HK-2 (cell line): ENCODE measurements around the gene TBR1.

Experiments
- DNase-seq: peaks from one replicate; pipeline ENCODE4 v3.0.0-alpha.2; 2018; ENCODE audit not compliant: unreplicated experiment

The TBR1 gene

DNA sequence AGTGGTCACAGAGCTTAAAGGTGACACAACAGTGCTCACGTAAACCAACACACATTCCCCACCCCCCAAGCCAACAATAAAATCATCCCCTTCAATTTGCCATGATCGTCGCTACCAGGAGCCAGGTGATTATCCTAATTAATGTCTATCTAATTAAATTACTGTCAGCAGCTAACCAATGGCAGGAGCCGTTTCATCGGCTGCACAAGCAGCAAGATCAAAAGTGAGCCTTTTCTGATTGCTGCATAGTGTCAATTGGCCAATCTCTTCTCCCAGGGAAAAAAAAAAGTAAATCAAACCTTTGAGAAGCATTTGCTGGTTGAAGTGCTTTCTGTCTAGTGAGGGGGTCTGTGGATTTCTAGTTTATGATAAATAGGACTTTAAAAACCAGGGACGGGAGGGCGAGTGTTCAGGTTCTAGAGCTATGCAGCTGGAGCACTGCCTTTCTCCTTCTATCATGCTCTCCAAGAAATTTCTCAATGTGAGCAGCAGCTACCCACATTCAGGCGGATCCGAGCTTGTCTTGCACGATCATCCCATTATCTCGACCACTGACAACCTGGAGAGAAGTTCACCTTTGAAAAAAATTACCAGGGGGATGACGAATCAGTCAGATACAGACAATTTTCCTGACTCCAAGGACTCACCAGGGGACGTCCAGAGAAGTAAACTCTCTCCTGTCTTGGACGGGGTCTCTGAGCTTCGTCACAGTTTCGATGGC is at the start of gene TBR1:
TSS of gene TBR1 (plus strand) at position 311 of the 721 bp plus-strand sequence. CDS start at position 425, 114 bp downstream.
- DNase-seq, result no peak

DNA sequence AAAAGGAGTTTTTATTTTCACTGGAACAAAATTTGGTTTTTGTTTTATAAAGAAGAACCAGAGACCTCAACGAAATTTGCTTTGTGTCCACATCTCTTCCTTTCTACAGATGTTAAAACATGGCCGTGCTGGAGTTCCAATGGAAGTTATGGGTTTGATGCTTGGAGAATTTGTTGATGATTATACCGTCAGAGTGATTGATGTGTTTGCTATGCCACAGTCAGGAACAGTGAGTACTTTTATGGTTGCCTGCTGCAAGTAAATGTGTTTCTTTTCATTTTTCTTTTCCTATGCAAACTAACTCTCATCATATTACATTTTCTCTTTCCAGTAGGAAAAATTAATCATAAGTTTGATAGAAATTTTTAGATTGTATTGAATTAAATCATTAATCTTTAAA is 48.4 kb upstream of the TBR1 start:
- no peak for DNase-seq

DNA sequence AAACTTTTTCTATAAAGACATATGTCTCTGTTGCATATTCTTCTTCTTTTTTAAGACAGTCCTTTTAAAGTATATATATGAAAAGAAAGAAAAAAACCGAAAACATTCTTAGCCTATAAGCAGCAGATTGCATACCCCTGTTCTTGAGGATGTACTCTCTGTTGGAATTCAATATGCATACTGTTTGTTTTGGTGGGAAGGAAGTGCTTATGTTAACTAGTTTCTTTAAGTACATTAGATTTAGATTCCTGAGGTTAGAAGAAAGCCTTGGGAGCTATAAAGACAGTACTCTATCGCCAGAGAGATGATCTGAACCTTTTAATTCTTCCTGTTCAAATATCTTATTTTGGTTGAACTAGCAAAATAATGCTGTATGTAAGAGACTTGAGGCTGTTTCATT is 46.8 kb upstream of the TBR1 start:
- no peak for DNase-seq

DNA sequence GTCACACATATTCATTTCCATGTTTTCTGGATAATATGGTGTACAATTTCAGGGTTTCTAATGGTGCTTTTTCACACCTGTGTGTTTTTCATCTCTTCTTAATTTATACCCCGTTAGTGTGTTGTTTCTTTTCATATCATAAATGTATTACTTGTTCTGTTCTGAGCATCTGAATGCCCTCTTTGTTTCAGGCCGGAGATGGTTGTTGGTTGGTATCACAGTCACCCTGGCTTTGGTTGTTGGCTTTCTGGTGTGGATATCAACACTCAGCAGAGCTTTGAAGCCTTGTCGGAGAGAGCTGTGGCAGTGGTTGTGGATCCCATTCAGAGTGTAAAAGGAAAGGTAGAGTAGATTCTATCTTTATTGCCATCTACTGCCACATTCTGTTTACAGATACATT is 45.1 kb upstream of the TBR1 start:
- DNase-seq, result no peak

DNA sequence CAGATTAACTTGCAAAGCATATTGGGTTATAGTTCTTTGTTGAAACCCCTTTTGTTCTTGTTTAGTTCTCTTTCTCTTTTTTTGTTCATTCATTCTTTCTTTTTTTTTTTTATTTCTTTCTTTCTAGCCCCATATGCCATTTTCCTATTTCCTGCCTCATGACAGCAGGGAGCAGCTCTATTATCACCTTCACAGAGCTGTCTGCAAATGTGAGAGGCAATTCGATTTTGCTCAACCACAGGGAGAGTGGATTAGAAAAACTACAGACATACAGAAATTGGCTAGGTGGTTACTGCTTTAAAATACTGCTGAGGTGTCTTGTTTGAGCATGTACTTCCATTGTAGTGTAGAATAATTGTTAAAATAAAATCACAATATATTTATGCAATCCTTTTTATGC is 44.2 kb upstream of the TBR1 start:
- no peak for DNase-seq

DNA sequence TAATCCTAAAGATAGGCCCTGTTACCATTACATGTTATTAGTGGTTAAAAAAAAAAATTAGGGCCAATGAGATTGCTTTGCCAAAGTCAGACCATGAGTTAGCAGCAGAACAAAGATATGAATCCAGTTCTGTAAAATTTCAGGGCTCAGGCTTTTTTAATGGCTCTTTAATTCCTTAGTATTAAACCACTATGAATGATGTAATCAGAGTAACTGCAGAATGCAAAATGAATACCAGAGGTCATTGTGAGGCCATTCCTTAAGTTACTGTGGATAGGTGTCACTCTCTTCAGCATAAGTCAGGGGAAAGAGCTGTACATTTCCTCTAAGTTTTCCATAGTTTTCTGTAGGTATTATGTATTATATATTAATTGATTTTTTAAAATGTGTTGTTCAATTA is 42.2 kb upstream of the TBR1 start:
- DNase-seq, result no peak

DNA sequence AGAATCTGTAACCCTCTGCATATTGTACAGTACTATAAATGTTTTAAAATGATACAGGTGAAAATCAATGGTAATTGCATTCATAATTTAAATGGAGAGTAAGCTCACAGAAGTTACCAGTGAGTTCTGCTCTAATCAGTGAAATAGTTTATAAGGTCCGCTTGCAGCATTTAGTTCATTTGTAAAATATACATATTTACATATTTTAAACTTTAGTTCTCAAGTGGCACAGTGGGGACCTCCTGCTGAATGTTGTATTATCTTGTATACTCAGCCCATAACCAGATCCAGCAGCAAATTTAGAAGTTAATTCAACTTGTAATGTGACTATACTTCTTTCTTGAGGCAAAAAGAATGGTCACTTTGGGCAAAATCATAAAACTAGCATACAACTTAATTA is 41.7 kb upstream of the TBR1 start:
- DNase-seq, result no peak

DNA sequence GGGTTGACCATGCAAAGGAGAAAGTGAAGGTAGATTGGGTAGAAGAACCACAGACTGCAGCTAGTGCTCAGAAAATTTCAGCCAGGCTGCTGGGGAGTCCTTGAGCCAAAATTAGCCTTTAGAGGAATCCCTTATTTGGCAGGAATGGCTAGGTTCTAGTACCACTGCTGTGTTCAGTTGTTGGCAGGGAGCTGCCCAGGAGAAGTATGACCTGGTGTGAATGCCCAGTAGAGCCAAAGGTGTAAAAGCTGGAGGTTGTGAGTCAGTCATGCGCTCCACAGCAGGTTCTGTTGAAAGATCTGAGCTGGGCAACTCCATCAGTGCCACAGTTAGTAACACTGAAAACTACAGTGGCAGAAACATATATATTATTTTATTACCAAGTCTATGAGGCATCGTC is 36.4 kb upstream of the TBR1 start:
- DNase-seq, result no peak

DNA sequence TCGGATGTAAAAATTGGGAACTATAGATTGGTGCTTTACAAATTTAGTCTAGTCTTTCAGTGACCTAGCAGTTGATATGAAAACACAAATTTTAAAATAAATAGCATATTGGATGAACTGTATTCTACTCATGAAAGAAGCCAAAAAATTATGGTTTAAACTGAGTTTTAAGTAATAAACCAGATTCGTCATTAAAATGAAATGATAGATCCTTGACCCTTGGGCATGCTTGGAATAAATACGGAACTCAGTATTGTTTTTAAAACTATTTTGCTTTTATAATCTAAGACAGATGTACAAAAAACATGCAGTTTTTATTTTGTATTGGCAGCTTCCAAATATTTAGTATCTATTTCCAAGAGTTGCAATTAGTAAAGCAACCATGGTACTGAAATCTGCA is 34.6 kb upstream of the TBR1 start:
- DNase-seq, result no peak

DNA sequence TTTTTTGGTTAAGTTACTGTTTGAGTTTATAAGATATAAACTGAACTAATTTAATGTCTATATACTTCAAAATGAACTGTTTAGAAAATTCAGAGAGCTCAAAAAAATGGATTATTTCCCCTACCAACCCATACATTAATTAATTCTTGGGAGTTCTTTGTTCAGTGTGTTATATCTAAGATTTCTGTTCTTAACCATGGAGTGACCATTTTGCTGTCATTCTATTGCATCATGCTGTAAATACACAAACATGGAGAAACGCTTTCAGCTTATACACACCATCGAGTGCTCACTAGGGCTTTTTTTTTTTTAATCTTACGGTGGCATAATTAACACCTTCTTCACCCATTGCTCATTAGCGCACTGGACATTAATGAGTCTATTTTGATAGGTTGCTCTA is 33.4 kb upstream of the TBR1 start:
- DNase-seq, result no peak

DNA sequence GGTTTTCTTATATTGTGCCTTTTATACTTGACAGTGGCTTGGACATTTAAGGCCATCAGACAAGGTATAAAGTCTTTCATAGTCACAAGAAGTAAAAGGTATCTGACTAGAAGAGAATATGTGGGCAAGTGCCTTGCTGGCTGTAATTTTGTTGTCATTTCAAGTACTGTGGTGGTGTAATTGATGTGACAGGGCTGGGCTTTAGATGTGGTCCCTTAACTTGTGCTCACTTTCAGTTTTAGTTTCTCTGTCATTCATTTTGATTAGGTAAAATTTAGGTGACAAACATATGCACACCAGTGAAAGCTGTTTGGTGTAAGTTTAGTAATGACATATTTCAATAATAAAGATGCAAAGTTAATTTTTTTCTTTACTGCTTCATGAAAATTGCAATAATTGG is 31.2 kb upstream of the TBR1 start:
- DNase-seq, result no peak

DNA sequence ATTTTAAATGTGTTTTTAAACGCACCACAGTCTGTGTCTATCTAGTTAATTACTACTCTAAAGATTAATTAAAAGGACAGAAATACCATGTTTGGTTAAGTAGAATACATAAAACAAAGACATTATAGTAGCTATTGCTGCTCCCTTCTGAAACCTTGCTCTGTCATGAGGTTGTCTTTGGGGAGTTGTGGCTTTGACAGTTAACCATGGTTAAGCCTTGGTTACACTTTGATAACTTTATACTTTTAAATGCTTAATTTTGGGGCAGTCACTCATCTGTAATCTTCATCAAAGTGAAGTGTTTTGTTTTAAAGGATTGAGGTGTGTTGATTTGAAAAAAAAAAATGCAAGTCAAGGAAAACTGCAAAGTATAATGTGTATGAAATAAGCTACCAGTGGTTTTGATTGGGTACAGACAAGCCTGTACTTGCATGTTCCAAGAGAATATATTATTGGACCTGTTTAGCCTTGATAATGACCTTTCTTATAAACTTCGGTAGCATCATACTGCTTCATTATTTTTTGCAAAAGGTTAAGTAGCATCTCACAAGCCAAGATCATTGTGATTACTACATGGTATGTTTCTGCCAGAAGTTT is 29.8 kb upstream of the TBR1 start:
- DNase-seq, result no peak

DNA sequence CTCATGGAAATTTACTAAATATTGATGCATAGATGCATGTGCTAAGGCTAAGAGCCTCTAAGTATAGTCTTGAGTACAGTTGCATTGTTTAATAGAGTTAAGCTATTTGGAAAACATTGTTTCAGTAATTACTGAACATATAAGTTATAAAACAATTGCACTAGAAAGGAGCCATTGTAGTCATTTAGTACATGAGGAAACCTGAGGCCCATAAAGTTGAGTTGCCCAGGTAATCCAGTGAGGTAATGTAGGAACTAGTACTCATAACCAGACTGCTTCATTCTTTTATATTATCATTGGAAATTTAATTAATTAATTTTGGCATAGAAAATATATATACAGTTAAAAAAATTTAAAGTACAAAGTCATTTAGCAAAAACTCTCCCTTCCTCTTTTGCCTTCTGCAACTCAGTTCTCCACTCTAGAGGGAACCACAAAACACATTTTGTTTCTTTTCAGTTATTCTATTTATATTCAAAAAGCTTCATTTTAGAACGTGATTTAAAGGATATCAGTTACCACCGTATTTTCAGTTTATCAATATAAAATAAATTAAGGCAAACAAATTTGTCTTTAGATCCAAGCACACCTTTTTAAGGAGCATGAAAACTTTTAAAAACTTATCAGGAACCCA is 27.8 kb upstream of the TBR1 start:
- no peak for DNase-seq

DNA sequence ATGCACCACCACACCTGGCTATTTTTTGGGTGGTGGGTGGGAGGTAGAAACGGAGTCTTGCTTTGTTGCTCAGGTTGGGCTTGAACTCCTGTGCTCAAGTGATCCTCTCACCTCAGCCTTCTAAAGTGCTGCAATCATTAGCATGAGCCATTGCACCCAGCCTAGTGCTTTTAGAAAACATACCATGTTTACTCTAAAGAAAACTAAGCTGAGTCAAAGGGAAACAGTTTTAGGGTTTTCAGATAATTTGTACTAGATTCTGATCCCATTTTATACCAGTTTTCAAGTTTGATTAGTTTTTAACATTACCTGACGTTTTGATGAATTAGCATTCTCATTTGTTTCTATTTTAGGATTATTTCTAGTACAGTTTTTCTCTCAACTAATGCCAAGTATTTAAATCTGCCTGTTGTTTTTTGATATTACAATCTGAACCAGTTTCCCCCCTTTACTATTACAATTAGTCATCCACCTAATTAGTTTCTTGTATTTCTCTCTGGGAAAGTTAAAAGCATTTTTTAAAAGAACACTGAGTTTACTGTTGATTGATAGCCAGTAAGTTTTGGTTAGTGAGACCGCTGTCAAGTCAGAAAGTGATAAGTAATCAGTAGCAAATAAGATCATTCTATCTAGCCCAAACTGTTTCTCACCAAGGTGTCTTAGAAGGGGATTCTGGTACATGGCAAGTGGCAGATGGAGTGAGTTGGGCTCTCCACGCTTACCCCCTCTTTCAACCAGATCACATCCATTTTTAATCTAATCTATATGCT is 24.2 kb upstream of the TBR1 start:
- DNase-seq, result no peak

DNA sequence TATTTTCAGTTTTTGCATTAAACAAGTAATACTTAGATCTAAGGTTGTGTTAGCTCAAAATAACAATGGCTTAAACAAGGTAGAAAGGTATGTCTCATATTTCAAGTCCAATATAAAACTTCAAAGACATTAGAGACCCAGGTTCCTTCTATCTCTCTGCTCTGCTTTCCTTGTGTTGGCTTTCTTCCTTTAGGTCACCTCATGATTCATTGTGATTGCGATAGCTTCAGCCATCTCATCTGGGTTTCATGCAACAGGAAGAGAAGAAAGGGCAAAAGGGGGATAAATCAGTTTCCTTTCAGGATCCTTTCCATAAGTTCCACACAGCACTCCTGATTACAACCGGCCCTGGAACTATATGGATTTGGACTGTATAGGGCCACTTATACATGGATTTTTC is 16.0 kb upstream of the TBR1 start:
- DNase-seq, result no peak

DNA sequence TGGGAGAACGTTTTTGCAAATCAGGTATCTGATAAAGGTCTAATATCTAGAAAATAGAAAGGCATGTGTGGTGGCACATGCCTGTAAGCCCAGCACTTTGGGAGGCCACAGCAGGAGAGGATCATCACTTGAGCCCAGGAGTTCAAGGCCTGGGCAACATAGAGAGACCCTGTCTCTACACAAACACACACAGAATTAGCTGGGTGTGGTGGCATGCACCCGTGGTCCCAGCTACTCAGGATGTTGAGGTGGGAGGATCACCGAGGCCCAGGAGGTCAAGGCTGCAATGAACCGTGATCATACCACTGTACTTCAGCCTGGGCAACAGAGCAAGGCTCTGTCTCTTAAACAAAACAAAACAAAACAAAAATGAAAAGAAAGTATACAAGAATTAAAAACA is 13.8 kb upstream of the TBR1 start:
- no peak for DNase-seq

DNA sequence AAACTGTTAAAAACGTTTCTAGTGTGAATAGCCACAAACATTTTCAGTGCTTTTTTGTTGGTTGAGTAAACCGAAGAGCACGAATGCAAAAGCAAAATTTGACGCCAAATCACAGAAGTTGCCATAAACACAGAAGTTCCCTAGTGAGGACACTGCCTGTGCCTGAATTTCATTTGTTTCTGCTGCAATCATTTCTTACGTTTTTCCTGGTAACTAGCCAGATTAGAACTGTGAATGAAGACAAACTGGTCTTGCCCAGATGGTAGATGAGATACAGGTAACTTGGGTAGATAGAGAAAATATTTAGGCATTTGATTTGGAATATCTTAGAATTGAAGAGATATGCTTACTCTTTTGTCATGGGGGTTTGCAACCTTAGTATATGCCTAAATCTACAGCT is 9.8 kb upstream of the TBR1 start:
- DNase-seq, result no peak

DNA sequence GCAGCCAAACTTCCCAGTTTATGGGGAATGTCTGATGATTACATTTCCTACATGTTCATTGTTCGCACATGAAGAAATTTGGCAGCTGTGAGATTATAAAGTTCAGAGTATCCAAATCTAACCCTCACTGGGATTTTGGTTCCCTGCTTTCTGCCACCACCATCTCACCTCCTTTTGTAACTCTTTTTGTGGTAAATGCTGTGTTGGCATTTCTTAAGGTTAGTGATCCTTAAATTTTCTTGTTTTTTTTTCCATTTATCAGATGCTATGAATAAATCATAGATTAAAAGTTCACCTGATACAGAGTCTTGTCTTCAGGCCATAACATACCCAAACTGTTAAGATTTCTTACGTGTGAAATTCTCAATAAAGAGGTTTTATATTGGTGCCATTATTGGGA is 8.5 kb upstream of the TBR1 start:
- DNase-seq, result no peak

DNA sequence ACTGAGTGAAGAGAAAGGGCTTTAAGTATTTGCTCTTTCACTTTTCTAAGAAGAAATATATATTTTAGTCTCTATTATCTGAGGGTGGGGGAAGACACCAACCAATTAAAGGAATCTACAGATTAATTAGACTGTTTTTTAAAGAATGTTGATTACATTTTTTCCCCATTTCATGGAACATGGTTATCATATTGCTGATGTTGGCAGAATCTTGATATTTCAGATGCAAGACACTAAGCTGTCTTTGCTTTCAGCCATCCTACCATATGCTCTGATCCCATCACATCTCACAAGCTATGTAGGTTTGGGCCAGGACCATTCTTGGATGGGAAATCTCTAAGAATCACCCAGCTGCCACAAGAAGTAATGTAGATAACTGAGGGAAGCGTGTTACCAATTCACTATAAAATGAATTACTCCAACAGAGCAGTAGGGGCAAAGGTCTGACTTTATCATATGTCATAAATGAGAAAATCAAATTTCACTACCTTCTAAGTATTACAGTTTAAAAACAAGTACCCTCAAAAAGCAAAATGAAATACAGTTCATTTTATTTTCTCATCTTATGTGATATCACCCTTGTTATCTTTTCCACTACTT is 6.7 kb upstream of the TBR1 start:
- DNase-seq, result no peak

DNA sequence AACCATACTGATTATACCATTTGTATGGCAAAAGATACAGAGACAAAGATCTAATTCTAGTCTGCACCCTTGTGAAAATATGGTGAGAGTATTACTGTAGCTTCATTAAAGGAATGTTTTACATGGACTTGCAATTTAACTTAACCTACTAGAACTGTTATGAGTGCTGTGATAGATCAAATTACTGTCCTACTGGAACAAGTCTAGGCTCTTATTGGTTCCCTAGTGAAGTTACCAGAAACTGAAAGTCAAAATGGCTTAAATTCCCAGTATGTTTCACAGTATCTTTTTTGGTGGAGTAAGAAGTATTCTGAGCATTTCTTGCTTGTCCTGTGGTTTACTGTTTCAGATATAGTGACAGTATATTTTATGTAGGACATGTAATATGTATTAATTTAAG is 3.8 kb upstream of the TBR1 start:
- no peak for DNase-seq

DNA sequence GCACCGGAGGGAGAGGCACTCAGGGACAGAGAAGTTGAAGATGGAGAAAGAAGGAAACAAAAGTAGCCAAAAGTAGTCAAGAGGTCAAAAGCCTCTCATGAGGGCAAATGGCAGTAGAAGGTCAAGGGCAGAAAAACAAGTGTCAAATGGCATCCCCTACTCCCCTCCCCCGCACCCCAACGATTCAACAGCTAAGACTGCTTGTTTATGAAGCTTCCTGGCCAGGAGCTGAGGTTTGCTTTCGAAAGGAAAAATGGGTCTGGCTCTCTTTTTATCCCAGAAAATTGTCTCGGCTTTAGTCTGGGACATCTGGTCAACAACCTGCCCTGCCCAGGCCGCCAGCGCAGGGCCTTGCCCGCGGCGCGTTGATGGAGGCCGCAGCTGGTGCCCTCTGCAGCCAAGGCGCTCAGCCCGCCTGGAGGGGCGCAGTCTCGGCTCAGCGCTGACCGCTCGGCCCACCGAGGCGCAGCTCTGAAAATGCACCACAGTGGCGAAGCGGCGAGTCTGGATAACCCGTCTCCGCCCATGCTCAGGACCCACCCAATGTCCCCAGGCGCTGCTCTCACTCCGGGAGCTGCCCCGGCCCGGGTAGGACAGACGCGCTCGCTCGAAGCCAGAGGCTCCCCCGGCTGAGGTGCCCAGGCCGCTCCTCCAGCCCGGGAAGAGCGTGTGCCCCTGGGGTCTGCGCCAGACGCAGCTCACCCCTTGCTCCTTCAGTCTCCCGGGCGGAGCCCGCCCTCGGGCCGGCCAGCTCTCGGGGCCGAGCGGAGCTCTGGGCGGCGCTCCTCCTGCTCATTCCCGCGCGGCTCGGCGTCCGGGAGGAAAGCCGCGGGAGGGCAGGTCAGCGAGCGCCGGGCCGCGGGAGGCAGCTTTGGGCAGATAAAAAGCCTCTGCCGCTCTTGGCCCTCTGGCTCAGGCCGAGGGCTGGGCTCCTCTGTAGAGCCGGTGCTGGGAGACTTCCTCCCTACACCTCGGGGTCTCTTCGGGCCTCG is 1.8 kb upstream of the TBR1 start:
- peak; percentile 72 for DNase-seq
